HG03060 (cell line): ENCODE results near the gene MRPL14.

Experiments
- ATAC-seq: cut with Tn5 transposase; IDR thresholded peaks from one replicate; pipeline ENCODE4 v1.9.1; 2021; ENCODE audit warnings: low read depth, moderate number of reproducible peaks; ENCODE audit not compliant: unreplicated experiment

Gene MRPL14

GRCh38 chr6:44081753-44082152 is 45.5 kb downstream of the MRPL14 start:
- ATAC-seq: no peak

- no peak for ATAC-seq
Observed at GRCh38 chr6:44080561-44081521, 46.4 kb downstream of the MRPL14 start.

DNA sequence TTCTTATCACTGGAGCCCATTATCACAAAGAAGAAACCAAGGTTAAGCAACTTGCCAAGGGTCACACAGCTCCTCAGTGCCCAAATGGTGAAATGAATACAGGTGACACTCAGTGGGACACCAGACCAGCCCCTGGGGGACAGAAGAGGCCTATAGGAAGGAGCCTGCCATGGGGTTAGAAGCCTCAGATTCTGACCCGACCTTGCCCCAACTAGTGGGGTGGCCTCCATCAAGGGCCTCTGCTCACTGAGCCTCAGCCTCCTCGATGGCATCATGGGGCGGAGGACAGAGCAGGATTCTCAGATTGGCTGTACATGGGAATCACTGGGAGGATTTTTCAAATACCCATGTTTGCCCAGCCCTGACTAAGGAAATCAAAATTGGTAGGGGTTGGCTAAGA is 47.6 kb downstream of the MRPL14 start:
- ATAC-seq: no peak

DNA sequence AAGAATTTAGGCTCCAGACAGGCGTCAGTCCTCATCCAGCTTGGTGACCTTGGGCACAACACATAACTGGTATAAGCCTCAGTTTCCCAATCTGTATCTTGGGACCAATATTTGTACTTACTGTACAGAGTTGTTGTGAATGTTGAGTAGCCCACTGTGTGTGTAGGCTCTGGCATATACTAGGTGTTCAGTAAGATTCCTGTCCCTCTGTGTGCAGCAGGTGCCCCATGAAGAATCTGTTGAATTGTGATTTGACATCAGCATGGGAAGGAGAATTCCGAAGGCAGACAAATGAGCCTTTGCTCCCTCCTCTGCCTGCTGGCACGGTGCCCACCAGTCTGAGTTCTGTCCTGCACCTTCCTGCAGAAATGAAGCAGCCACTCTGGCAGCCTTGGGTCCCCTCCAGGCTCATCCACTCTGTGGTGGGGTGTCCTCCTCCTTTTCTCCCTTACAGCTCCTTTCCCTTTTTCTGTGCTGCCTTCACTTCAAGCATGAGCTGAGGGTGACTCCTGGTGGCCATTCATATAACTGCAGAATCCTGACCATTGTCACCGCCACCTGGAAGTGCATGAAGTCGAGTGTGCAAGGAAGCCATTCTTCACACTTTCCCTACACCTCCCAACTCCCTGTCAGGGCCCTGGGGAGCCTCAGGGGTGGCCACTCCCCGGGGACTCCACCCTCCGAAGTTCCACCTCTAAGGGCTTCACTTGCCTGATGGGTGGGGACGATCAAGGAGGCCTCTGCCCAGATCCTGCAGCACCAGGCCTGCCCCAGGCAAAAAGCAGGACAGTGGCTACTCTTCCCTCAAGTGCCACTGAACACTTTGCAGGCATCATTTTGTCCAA is 48.2 kb downstream of the MRPL14 start:
- ATAC-seq: no peak

DNA sequence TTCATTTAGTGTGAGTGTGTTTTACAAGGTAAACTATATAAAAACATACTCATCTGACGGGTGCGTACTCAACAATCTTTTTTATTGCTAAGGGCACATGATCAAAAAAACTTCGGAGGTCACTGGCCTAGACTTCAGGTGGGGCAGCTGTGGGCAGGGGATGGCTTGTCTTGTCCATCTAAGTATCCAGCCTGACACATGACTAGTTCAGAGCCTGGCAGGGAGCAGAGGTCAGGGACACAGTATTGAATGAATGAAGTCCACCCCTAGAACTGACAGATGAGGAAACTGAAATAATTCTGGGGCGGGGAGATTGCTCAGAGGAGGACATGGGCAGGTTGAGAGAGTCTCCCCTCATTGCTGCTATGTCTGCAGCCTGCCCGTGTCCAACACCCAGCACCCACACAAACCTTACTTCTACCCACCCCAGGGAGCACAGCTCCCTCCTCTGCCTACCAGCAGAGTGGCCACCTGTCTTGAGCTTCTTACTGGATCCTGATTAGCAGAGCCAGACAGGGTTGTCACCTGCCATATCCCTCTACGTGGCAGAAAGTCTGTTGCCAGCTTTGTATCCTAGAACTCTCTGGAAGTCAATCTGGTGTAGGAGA is 48.9 kb downstream of the MRPL14 start:
- ATAC-seq: no peak

- no peak for ATAC-seq
Observed at GRCh38 chr6:44077214-44077946, 49.9 kb downstream of the MRPL14 start.

DNA sequence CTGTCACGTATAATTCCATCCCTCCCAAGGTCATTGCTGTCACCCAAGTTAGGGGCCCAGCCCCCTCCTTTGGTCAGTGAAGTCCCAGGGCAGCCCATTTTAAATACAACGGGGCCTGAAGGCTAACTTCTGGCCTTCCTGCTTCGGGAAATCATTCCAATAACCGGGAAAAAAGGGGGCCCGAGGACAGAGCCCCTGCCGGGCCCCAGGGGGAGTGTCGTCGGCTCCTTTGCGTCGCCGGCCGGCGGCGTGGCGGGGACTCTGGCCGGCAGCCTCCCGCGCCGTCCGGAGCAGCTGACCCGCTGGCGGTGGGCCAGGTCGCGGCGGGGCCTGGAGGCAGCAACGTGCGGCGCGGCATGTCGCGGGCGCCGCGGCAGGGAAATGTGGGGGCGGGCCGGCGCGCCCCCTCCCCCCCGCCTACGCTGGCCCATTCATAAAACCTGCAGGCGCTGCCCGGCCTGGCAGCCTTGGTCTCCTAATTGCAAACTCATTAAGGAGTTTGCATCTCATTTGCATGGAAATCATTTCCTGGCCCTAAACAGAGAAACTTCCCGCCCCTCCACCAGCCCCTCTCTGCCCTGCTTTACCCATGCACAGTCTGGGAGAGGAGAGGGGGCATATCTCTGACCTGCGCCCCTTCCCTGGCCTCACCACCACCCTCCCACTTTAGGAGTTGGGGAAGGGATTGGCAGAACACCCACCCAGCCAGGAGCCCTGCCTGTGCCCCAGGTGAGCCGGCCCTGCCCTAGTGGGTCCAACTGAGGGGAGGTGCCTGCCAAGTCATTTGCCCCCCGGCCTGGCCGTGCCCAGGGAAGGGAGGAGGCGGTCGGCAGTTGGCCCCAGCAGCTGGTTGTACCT is 50.7 kb downstream of the MRPL14 start:
- no peak for ATAC-seq

DNA sequence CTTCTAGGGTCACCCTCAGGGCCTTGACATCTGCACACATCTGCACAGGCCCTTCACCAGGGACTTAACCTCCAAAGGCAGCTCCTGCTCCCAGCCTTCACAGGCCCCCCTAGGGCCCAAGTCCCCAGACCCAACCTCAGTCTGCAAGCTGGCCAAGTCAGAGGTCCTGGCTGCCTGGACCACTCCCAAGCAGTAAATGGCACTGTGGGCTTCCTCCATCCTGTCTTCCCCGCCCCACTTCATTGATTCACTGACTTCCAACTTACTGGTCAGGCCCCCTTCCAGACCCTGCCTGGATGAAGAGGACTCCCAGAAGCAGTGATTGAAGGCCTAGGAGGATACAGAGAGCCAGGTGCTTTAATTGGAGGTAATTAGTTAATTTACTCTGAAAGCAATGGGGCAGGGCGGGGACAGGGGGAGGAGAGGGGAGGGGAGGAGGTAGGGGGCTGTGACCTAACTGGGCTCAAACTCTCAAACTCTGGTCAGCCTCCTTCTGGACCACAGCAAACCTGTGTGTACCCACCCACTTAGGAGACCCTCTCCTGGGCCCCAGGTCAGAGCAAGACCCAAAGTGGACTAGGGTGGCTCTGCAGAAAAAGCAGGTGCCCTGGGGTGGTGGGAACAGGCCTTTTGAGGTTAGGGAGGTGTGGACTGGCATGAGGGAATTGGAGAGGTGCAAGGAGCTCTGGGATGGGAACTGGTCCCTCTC is 51.5 kb downstream of the MRPL14 start:
- ATAC-seq: no peak

DNA sequence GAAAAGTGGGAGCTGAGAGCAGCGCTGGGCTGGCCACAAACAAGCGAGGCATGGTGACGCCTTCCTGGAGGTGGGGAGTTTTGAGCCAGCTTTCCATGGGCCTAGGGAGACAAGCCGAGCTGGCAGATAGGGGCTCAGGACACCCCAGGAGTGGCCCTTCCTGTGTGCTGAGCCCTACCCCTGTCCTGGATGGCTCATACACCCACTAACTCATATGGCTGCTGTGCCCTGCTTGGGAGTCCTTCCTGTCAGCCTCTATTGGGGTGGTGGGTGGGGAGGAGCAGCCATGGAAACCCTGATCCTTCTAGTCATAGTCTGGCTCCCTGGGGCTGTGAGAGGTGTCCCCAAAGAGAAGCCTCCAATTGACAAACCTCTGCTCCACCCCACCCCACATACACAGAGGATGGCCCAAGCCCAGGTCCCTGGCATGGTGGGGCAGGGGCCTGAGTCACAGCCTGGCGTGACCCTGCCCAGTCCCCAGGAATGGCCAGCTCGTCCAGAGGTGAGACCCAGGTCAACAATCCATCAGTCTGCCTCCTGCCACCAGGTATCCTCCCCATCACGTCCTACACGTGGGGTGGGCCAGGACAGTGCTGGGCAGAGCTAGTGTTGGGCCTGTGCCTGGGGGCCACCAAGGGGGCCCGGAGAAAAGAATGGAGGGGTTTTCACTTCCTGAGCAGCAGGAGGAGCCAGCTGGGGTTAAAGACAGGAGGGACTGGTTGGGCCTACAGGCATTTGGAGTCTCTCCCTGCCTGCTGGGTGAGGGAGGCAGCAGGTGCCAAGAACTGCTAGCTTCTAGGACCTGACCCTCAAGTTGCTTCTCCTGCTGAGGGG is 52.2 kb downstream of the MRPL14 start:
- ATAC-seq: no peak

- ATAC-seq: no peak
Observed at GRCh38 chr6:44074439-44074812, 52.8 kb downstream of the MRPL14 start.

GRCh38 chr6:44073612-44074438 is 53.4 kb downstream of the MRPL14 start:
- no peak for ATAC-seq

DNA sequence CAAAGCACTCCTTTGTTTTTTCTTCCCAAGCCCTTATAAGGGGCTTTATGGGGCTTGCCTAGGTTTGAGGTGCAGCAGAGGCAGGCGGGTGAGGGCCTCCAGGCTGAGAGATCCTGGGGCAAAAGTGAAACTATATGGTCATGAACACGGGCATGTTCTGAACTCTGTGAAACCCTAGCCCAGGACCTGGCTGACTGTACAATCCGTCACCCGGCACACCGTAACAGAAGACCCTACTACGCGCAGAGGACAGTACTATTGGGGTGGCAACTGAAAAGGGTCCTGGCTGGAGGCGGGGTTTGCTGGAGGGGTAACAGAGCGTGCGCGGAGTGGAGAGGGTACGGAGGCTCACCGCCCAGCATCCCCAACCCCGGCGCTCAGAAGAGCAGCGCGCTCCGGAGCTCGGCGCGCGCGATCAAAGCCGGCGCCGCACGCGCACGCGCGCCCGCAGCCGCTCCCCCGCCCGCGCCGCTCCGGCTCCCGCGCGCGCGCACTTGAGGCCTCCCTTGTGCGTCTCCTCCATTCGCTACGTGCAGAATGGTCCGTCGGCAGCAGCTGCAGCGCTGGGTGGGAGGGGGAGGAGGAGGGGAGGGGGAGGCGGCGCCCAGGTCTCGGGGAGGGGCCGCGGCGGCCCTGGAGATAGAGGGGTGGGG is 54.2 kb downstream of the MRPL14 start:
- no peak for ATAC-seq

DNA sequence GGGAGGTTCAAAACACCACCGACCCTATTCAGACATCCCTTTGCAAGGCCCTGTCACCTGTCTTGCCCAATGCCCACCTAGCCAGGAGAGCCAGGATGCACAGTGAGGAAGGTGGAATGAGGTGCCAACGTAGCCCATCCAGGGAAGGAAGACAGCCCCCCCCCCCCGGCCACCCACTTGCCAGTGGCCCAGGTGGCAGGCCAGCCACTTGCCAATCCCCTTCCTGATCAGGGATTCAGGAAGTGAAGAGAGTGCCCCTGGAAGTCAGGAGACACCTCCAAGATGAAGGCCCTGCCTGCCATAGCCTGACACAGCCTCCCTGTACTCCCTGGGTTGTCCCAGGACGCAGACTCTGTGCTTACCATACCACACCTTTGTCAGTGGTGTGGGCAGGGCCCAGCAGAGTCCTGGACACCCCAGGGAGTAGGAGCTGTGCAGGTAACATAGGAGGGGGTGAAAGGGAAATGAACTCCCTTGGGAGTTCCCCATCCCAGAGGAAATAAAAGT is 54.7 kb downstream of the MRPL14 start:
- no peak for ATAC-seq

- ATAC-seq: no peak
Observed at GRCh38 chr6:44071670-44072451, 55.4 kb downstream of the MRPL14 start.

DNA sequence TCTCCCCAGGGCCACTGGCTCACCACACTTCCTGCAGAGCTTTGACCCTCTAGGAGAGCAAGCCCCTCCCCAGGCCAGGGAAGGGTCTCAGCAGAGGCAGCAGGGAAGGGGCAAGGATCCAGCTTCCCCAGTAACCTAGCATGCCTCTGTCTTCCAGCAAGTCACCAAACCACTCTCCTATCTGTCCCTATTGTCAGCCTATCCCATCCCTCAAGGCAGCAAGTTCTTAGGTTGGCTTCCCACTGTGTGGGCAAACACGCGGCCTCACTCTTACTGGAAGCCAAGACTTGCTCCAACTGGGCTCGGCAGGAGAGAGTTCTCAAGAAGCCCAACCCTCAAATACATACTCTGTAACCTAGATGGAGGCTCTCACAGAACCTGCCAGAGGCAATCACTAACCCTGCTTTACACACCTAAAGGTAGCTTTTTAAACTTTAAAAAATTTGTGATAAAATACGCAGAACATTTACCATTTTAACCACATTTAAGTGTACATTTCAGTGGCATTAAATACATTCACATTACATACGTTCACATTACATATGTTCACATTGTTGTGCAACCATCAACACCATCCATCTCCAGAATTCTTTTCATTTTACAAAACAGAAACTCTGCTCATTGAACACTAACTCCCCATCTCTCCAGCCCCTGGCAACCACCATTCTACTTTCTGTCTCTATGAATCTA is 58.5 kb downstream of the MRPL14 start:
- no peak for ATAC-seq
